Right hindlimb (tissue), 1 donor: ENCODE data around the gene NTM.
"Not testable (repeated sequence)": the region's sequence is repeated elsewhere in the genome, so short reads cannot be mapped to it uniquely, and the experiment has no call there.

Experiments used
- DNase-seq: peaks from one replicate; pipeline ENCODE4 v3.0.0-alpha.2; 2018

Gene NTM

GRCh38 chr11:132310390-132311375 is 940.3 kb downstream of the NTM start:
- no peak for DNase-seq

DNA sequence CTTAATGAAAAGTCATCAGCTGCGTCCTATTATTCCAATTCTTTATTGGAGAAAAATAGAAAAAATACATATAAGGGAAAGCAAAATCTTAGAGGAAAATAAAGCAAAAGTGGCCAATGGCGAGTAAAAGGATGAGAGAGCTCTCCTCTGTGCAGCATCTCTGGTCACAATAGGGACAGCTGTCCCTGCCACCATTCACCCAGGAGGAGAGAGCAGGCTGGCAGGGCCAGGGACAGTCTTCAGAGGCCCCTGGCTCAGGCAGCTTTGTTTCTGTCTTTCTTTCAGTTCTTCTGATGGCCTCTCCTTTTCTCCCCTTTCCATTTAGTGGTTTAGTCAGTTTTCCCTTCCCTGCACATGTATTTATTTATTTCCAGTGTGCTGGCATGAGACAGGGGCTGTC is 941.3 kb downstream of the NTM start:
- DNase-seq = no peak

- DNase-seq = no peak
Measured at GRCh38 chr11:132312161-132312560, 941.7 kb downstream of the NTM start.

- no peak for DNase-seq
Measured at GRCh38 chr11:132312701-132313111, 942.3 kb downstream of the NTM start.

GRCh38 chr11:132314911-132315455 is 944.6 kb downstream of the NTM start:
- DNase-seq = no peak

GRCh38 chr11:132315696-132316095 is 945.3 kb downstream of the NTM start:
- DNase-seq = no peak

DNA sequence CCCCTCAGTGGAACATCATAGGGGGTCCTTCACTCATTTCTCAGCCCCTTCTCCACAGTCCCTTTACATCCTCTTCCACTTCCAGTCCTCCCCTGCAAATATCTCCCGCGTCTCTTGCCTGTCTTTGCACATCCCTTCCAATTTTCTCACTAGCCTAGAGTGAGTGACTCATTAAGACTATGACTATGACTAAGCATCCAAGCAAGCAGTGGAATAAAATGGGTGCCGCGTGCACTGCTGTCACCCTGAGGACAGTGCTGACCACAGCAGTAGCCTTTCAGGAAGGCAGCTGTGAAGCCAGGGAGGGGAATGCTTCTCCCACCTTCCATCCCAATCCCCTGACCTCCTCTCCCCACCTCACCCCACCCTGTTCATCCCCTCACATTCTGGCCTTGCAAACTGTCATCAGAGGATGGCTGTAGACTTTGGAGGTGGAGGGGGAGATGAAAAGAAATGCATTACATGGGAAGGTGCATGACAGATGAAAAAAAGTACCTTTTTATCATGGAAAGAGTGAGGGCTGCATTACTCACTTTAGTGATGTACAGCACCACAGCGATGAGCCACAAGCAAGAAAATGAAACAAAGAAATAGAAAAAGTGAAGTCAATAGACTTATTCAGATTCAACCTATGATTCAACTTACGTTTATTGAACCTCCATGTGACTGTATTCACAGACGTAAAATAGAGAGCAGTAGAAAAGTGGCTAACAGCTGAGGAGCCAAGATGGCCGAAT is 948.2 kb downstream of the NTM start:
- DNase-seq = no peak

- DNase-seq = not testable (repeated sequence)
Measured at GRCh38 chr11:132319419-132319818, 949.0 kb downstream of the NTM start.

DNA sequence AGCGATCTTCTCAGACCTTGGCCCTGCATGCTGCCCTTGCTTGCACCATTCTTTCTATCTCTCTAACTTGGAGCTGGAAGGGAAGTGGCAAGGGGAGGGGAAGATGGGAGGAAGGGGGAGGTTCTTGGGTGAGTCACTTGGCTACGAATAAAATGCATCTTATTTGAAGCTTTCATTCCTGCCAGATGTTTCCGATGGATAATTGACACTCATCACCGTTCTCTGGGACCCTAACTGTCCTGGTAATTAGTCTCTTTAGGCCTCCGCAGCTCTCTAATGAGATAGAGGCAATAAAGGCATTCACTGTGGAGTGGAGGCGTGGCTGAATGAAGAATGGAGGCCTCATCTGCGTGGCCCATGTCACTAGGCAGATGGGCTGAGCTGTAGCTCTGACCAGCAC is 960.1 kb downstream of the NTM start:
- no peak for DNase-seq

DNA sequence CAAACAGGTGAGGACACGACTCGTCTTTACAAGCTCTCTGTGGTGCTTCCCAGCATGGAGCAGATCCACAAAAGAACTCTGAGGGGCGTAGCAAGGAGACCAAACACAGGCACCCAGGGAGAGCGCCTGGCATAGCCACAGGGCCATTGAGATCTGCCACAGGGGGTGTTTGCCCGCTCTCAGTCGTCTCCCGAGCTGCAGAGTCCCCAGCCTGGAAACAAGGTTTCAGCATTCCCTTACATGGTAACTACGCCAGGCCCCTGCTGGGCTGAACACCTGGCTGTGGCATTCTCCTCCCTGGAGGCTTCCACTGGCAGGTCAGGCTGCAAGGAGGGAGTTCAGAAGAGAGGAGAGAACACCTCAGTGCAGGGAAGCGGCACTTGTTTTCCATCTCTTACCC is 962.1 kb downstream of the NTM start:
- no peak for DNase-seq

DNA sequence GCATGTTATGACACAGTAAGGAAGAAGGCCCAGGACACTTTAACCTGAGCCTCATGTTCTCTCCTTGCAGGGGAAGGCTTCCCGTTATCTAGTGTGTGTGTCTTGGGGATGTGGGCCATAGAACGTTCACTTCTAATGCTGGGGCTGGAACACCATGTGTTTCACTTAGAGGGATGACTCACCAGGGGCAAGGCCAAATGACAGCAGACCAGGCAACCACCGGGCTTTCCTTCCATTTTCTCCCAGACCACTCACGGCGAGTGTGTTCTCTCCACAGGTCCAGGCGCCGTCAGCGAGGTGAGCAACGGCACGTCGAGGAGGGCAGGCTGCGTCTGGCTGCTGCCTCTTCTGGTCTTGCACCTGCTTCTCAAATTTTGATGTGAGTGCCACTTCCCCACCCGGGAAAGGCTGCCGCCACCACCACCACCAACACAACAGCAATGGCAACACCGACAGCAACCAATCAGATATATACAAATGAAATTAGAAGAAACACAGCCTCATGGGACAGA is 964.4 kb downstream of the NTM start:
- no peak for DNase-seq

DNA sequence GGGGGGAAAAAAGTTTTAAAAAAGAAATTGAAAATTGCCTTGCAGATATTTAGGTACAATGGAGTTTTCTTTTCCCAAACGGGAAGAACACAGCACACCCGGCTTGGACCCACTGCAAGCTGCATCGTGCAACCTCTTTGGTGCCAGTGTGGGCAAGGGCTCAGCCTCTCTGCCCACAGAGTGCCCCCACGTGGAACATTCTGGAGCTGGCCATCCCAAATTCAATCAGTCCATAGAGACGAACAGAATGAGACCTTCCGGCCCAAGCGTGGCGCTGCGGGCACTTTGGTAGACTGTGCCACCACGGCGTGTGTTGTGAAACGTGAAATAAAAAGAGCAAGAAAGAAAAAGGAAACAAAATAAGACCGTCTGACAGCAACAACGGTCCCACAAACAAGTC is 964.9 kb downstream of the NTM start:
- DNase-seq = no peak

- DNase-seq = no peak
Measured at GRCh38 chr11:132336781-132337535, 966.5 kb downstream of the NTM start.

DNA sequence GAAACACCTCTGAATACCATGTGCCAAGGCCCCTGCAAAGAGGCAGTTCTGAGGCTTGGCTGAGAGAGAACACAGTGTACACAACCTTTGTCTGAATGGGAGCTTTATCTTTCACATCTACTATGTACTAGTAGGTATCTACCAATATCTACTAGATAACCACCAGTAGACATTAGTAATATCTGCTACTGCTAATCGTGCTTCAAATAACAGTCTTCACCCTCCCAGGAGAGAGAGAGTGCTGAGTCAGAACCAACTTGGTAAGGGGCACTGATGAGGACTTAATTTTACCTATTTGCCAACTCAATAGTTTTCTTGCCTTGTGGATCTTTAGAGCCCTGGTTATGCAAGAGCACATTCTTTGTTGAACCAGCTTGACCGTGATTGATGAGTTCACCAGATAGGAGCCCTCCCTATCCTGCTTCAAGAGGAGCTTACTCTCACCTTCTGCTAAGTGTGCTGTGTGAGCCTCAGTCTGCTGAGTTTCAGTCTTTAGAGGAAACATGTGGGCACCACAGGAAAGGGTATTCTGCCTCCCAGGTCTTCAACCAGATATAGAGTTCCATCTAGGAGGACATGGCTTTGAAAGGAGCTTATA is 967.5 kb downstream of the NTM start:
- no peak for DNase-seq

GRCh38 chr11:132342408-132342807 is 972.0 kb downstream of the NTM start:
- DNase-seq = no peak

- no peak for DNase-seq
Measured at GRCh38 chr11:132343445-132344175, 973.2 kb downstream of the NTM start.

DNA sequence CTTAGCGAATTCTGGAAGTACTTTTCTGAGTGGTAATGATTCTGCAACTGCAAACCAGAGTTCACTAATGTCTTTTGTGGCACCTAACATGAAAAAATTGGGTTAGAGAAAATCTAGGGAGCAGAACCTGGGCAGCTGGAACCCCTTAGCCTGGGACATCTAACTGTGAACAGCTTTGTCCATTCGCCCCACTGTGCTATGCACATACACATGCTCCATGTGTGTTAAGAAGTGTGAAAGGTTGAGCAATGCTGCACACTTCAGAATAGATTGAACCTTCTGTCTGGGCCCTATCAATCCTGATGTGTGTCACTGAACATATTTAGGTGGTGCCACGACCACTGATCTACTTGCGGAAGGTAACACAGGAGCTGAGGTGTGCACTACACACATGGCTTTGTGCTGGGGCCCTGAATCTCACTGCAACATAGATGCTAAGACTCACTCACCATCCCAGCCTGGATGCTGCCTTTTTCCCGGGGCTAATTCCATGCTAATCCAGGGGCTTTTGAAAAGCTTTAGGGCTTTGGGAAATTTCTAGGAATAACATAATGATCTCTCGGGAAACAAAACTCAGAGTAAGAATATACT is 976.2 kb downstream of the NTM start:
- DNase-seq = no peak

GRCh38 chr11:132347156-132348090 is 977.0 kb downstream of the NTM start:
- DNase-seq = no peak

DNA sequence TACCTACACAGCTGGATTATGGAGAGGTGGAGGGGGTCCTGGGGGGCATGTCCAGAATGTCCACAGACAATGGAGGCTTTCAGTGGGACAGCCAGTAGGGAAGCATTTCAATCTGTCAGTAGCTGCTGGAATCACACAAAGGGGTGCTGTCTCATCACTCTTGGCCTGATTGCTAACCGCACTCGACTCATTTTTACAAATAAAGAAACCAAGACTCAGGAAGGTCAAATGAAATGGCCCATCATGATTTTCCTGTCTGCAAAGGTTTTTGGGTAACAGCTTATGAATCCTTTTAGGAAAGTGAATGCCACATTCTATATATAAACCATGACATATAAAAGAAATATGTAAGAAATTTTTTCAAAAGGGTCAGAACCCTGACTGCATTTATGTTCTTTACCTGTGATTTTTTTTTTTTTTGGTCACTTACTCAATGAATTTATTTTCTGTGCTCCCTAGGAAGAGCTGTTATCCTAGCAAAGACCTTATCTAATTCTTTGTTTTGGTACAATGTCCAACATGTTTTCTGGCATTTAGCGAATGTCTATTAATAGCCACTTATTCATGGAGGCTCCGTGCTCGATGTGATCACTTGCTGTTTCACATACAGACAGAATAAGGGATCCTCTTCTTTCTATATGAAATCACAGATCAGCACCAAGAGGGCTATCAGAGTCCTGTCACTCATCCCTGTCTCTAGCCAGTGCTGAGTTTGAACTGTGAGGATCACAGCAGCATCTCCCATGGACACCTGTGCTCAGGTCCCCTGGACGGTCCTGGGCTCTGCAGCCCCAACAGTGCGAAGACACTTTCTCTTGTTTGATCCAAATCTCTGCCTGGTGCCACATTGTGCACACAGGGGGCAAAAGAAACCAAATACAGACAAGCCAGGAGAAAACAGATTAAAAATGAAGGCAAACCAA is 979.7 kb downstream of the NTM start:
- DNase-seq = no peak
